HEK293T (cell line): Measurements from ENCODE around the gene PLK1.

ENCODE experiments used
- ARNT ChIP-seq: fragments of 450-650 bp; IDR thresholded peaks from 2 replicates; pipeline ENCODE4 v1.6.1; 2017; ENCODE audit warnings: mild to moderate bottlenecking
- BHLHE40 ChIP-seq: fragments of 450-650 bp; IDR thresholded peaks from 2 replicates; pipeline ENCODE4 v1.6.1; 2016; ENCODE audit warnings: mild to moderate bottlenecking, moderate library complexity, borderline replicate concordance
- CTBP1 ChIP-seq: fragments of 450-650 bp; IDR thresholded peaks from 2 replicates; pipeline ENCODE4 v1.6.1; 2016; ENCODE audit warnings: borderline replicate concordance
- ELF4 ChIP-seq: fragments of 450-650 bp; IDR thresholded peaks from 2 replicates; pipeline ENCODE4 v1.6.1; 2017; ENCODE audit warnings: antibody characterized with exemption
- FOXA1 ChIP-seq: fragments of 450-650 bp; IDR thresholded peaks from 2 replicates; pipeline ENCODE4 v1.6.1; 2016; ENCODE audit warnings: mild to moderate bottlenecking
- FOXM1 ChIP-seq: fragments of 450-650 bp; IDR thresholded peaks from 2 replicates; pipeline ENCODE4 v1.6.1; 2017; ENCODE audit warnings: mild to moderate bottlenecking, borderline replicate concordance
- HDGF ChIP-seq: fragments of 450-650 bp; IDR thresholded peaks from 2 replicates; pipeline ENCODE4 v1.6.1; 2017; ENCODE audit warnings: antibody characterized with exemption, borderline replicate concordance
- L3MBTL2 ChIP-seq: fragments of 450-650 bp; conservative IDR thresholded peaks from 2 replicates; pipeline ENCODE4 v1.6.1; 2016; ENCODE audit warnings: mild to moderate bottlenecking
- LEF1 ChIP-seq: fragments of 450-650 bp; IDR thresholded peaks from 2 replicates; pipeline ENCODE4 v1.6.1; 2017; ENCODE audit warnings: mild to moderate bottlenecking, borderline replicate concordance
- NFRKB ChIP-seq: fragments of 450-650 bp; IDR thresholded peaks from 2 replicates; pipeline ENCODE4 v1.6.1; 2016; ENCODE audit warnings: mild to moderate bottlenecking, moderate library complexity
- SP1 ChIP-seq: fragments of 450-650 bp; IDR thresholded peaks from 2 replicates; pipeline ENCODE4 v1.6.1; 2017
- ZNF384 ChIP-seq: fragments of 450-650 bp; IDR thresholded peaks from 2 replicates; pipeline ENCODE4 v1.6.1; 2016

DNA sequence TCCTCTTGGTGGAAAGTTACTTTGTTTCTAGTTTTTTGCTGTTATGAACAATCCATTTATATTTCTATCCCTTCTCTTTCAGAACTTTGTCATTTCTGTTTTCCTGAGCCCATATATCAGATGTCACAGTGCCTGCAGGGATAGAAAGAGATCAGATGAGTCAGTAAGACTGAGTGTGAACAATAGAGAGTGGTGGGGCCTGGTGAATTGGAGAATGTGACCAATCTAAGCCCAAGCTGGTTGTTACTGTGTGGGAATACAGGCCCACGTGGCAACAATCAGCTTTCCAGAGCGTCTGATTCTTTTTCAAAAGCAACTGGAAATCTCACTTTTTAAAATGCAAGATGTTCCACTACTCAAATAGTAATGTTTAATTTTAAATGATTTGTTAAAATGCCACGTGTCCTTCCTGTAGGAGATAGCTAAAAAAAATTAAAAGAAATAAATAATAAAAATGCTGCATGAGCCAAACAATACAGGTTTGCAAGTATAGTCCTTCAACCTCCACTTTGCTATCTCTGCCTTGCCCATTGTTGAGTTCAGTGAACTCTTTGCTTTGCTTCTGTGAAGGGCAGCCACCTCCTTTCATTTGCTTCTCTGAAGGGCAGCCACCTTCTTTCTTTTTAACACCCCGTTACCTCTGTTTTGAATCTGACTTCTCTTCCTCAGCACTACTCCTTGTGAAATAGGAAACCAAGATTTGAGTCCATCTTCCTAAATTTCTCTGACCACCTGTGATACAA lies 27.8 kb upstream of the PLK1 start:
- no peak for TF ChIP-seq ELF4
- no peak for TF ChIP-seq SP1
- no peak for TF ChIP-seq NFRKB
- TF ChIP-seq ZNF384 = no peak
- no peak for TF ChIP-seq FOXA1
- TF ChIP-seq L3MBTL2 = no peak
- TF ChIP-seq LEF1 = no peak
- no peak for TF ChIP-seq ARNT
- no peak for TF ChIP-seq HDGF
- no peak for TF ChIP-seq BHLHE40
- TF ChIP-seq FOXM1 = no peak
- TF ChIP-seq CTBP1 = no peak
